ENCODE measurements around the gene SHOC1.
"Not testable (repeated sequence)": the region's sequence is repeated elsewhere in the genome, so short reads cannot be mapped to it uniquely, and the experiment has no call there.

DNA sequence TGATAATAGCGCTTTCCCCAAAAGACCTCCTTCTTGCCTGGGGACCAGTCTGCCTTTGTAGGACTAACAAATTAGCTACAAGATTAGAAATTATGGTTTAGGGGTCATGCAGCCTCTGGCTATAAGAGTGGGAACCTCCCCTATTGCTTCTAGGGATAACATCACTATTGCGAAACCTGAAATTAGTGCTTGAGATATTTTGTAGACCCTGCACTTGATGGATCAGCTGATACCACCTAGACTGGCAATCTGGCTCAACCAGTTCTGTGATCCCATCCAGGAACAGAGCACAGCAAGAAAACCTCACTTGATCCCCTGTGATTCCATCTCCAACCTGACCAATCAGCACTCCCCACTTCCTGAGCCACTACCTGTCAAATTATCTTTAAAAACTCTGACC is 15.7 kb upstream of the SHOC1 start:
- TF ChIP-seq ZNF473 (tag by site-specific recombination; IDR thresholded peaks at IDR 0.05); ZNF302 (tag by site-specific recombination; IDR thresholded peaks at IDR 0.05; ENCODE audit: low read depth); ZNF274 (IDR thresholded peaks at IDR 0.05; ENCODE audit: low read length); ZNF274 (tag by site-specific recombination; IDR thresholded peaks at IDR 0.05; ENCODE audit: borderline replicate concordance); ZNF701 (tag by site-specific recombination; IDR thresholded peaks at IDR 0.05); ZFP37 (tag by site-specific recombination; IDR thresholded peaks at IDR 0.05): not testable (repeated sequence)
- TF ChIP-seq, protein P1, sequence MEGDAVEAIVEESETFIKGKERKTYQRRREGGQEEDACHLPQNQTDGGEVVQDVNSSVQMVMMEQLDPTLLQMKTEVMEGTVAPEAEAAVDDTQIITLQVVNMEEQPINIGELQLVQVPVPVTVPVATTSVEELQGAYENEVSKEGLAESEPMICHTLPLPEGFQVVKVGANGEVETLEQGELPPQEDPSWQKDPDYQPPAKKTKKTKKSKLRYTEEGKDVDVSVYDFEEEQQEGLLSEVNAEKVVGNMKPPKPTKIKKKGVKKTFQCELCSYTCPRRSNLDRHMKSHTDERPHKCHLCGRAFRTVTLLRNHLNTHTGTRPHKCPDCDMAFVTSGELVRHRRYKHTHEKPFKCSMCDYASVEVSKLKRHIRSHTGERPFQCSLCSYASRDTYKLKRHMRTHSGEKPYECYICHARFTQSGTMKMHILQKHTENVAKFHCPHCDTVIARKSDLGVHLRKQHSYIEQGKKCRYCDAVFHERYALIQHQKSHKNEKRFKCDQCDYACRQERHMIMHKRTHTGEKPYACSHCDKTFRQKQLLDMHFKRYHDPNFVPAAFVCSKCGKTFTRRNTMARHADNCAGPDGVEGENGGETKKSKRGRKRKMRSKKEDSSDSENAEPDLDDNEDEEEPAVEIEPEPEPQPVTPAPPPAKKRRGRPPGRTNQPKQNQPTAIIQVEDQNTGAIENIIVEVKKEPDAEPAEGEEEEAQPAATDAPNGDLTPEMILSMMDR (tag by site-specific recombination; IDR thresholded peaks at IDR 0.05) = not testable (repeated sequence)
- TF ChIP-seq, protein P2, sequence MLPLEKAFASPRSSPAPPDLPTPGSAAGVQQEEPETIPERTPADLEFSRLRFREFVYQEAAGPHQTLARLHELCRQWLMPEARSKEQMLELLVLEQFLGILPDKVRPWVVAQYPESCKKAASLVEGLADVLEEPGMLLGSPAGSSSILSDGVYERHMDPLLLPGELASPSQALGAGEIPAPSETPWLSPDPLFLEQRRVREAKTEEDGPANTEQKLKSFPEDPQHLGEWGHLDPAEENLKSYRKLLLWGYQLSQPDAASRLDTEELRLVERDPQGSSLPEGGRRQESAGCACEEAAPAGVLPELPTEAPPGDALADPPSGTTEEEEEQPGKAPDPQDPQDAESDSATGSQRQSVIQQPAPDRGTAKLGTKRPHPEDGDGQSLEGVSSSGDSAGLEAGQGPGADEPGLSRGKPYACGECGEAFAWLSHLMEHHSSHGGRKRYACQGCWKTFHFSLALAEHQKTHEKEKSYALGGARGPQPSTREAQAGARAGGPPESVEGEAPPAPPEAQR (tag by site-specific recombination; IDR thresholded peaks at IDR 0.05) = not testable (repeated sequence)

All from HEK293 (cell line).